K562 (cell line): Measurements from ENCODE around the gene AGT.

Source experiments
- CGGBP1 ChIP-seq: fragments of 250-450 bp; sonication (Bioruptor Pico); IDR thresholded peaks from 2 replicates; pipeline ENCODE4 v1.9.0; 2021; ENCODE audit warnings: mild to moderate bottlenecking
- CHD2 ChIP-seq: IDR thresholded peaks from 2 replicates; pipeline ENCODE4 v1.6.1; 2011; ENCODE audit warnings: low read depth, low read length
- CTCF ChIP-seq, 3 experiments: IDR thresholded peaks in 2 of 3; conservative IDR thresholded peaks in 1 of 3; 2 replicates each; pipeline ENCODE4 v1.5.1; 2011 to 2012; ENCODE audit warnings: low read length in 3 of 3, mild to moderate bottlenecking in 3 of 3, control low read depth in 2 of 3, improper control_type of control experiment in 1 of 3, inconsistent platforms in 1 of 3, low read depth in 1 of 3, mixed read lengths in 1 of 3, moderate library complexity in 1 of 3; ENCODE audit not compliant: insufficient read depth in 2 of 3
- E2F8 ChIP-seq: fragments of 450-650 bp; IDR thresholded peaks from 2 replicates; pipeline ENCODE4 v1.7.1; 2018; ENCODE audit warnings: mild to moderate bottlenecking, low read depth; ENCODE audit not compliant: partially characterized antibody
- ELF1 ChIP-seq: fragments of 200-800 bp; sonication (Bioruptor generic); IDR thresholded peaks from 2 replicates; pipeline ENCODE4 v1.6.1; 2016; ENCODE audit warnings: missing genetic modification characterization, missing compliant biosample characterization
- SMARCC2 ChIP-seq: fragments of 450-650 bp; IDR thresholded peaks from 2 replicates; pipeline ENCODE4 v1.6.1; 2017; ENCODE audit warnings: antibody characterized with exemption, moderate library complexity, mild to moderate bottlenecking, low read depth
- STAG1 ChIP-seq: sonication (generic); formaldehyde crosslinking; IDR thresholded peaks from 2 replicates; pipeline ENCODE4 v1.5.0; 2020; ENCODE audit warnings: missing genetic modification reagents, borderline replicate concordance
- TAL1 ChIP-seq: fragments of 450-650 bp; IDR thresholded peaks from 2 replicates; pipeline ENCODE4 v1.6.1; 2016; ENCODE audit warnings: mild to moderate bottlenecking
- XRCC5 ChIP-seq: fragments of 200-400 bp; formaldehyde crosslinking; IDR thresholded peaks from 2 replicates; pipeline ENCODE4 v1.6.1; 2017; ENCODE audit warnings: low read depth, mild to moderate bottlenecking, low read length
- ZNF140 ChIP-seq: fragments of 250-450 bp; sonication (Bioruptor Pico); IDR thresholded peaks from 2 replicates; pipeline ENCODE4 v1.8.0; 2021; ENCODE audit warnings: moderate library complexity, mild to moderate bottlenecking, inconsistent platforms

- no peak for TF ChIP-seq ZNF140 (CRISPR knock-in tag)
- no peak for TF ChIP-seq CTCF (IDR thresholded peaks at IDR 0.05 in 2 of 3, conservative IDR thresholded peaks at IDR 0.05 in 1 of 3; ENCODE audit: insufficient read depth in 2 of 3, low read depth in 1 of 3, low read length in 3 of 3)
- TF ChIP-seq STAG1 (CRISPR knock-in tag), result no peak
- no peak for TF ChIP-seq XRCC5
- TF ChIP-seq TAL1, result no peak
- TF ChIP-seq E2F8, result no peak
- TF ChIP-seq ELF1 (tag), result no peak
- no peak for TF ChIP-seq CGGBP1 (CRISPR knock-in tag)
- no peak for TF ChIP-seq CHD2
- TF ChIP-seq SMARCC2, result no peak
These were observed 784 bp downstream of the AGT start for GRCh38 chr1:230713138-230713537.
